ENCODE data around the gene GPC2.

GRCh38 chr7:100130608-100131453 is 46.4 kb downstream of the GPC2 start:
- peak; percentile 73 for TF ChIP-seq CTCF (IDR thresholded peaks at IDR 0.05; ENCODE audit: low read length)
- TF ChIP-seq EZH2 (optimal IDR thresholded peaks at IDR 0.05; ENCODE audit: low read depth, low read length) = no peak
- no peak for TF ChIP-seq EZH2phosphoT487 (IDR thresholded peaks at IDR 0.05; ENCODE audit: low read length)
